ENCODE data around the gene VPS72.

GRCh38 chr1:151175041-151175741, 14.8 kb downstream of the VPS72 start:
- no peak for TF ChIP-seq CTCF (IDR thresholded peaks at IDR 0.05)
- TF ChIP-seq POLR2A (IDR thresholded peaks at IDR 0.05), result no peak

Data from esophagus squamous epithelium (tissue), 4 donors.